Neural crest cell (in vitro differentiated cells): ENCODE measurements around the gene CUL7. TPM values are rescaled to one million over a fixed set of nuclear protein-coding genes. Genes with fewer than 3 reads are reported as not detected.

Experiments used
- DNase-seq: peaks from one replicate; pipeline ENCODE4 v3.0.0; 2021; ENCODE audit warnings: low read depth, mixed read lengths, low spot score
- H3K27ac Mint-ChIP-seq: one replicate; pipeline ENCODE4 v1.8.0; 2021; ENCODE audit warnings: mild to moderate bottlenecking, mixed read lengths; ENCODE audit not compliant: unreplicated experiment
- H3K27me3 Mint-ChIP-seq: 2 replicates; pipeline ENCODE4 v1.8.0; 2021; ENCODE audit warnings: low read depth, mild to moderate bottlenecking, mixed read lengths
- H3K36me3 Mint-ChIP-seq: 2 replicates; pipeline ENCODE4 v1.8.0; 2021; ENCODE audit warnings: low read depth, mild to moderate bottlenecking, mixed read lengths
- H3K4me1 Mint-ChIP-seq: 2 replicates; pipeline ENCODE4 v1.8.0; 2021; ENCODE audit warnings: mixed read lengths
- H3K4me3 Mint-ChIP-seq: one replicate; pipeline ENCODE4 v1.8.0; 2021; ENCODE audit warnings: mild to moderate bottlenecking, mixed read lengths
- H3K9me3 Mint-ChIP-seq: 2 replicates; pipeline ENCODE4 v1.8.0; 2021; ENCODE audit warnings: mixed read lengths
- CTCF ChIP-seq: fragments of 200-600 bp; sonication (generic); conservative IDR thresholded peaks from 2 replicates; pipeline ENCODE4 v1.5.0; 2021; ENCODE audit warnings: antibody characterized with exemption, mild to moderate bottlenecking
- total RNA-seq: library from RNA; stranded (reverse); gene quantifications from 2 replicates; pipeline ENCODE4 v1.2.1, GENCODE V29; 2021

The CUL7 gene
- total RNA-seq, 1 donor from 2014 or later: 42.9 TPM

- H3K36me3 Mint-ChIP-seq: peaks cover 20% of the 10 kb centered on the region
- H3K27ac Mint-ChIP-seq: no peak overlapping the region
- H3K9me3 Mint-ChIP-seq: no peaks in the 10 kb centered on the region
- H3K4me3 Mint-ChIP-seq: peak overlapping the region; percentile 75
- peaks cover 8% of the 10 kb centered on the region for H3K4me1 Mint-ChIP-seq
- no peak for TF ChIP-seq CTCF
- DNase-seq: no peak
- H3K27me3 Mint-ChIP-seq: no peaks in the 10 kb centered on the region
These were observed 29.2 kb downstream of the CUL7 start for GRCh38 chr6:43024436-43024835.

GRCh38 chr6:43021270-43022047 is 32.2 kb downstream of the CUL7 start, which contains the start of gene RRP36:
TSS of gene RRP36 (plus strand) at chr6:43021623. CDS start at chr6:43021655, 32 bp downstream.
- DNase-seq: peak; percentile 64
- H3K27ac Mint-ChIP-seq: peak within 1 kb of the TSS; percentile 97
- H3K4me3 Mint-ChIP-seq: peak within 1 kb of the TSS; percentile 95
- H3K9me3 Mint-ChIP-seq: no peaks in the 10 kb centered on the region
- H3K27me3 Mint-ChIP-seq: no peaks in the 10 kb centered on the region
- H3K4me1 Mint-ChIP-seq: peaks cover 4% of the 10 kb centered on the region
- TF ChIP-seq CTCF: no peak
- peaks cover 16% of the 10 kb centered on the region for H3K36me3 Mint-ChIP-seq

- H3K4me3 Mint-ChIP-seq: peak overlapping the region; percentile 95
- no peak overlapping the region for H3K27ac Mint-ChIP-seq
- H3K4me1 Mint-ChIP-seq: peaks cover 4% of the 10 kb centered on the region
- TF ChIP-seq CTCF: no peak
- peaks cover 13% of the 10 kb centered on the region for H3K36me3 Mint-ChIP-seq
- H3K27me3 Mint-ChIP-seq: no peaks in the 10 kb centered on the region
- no peaks in the 10 kb centered on the region for H3K9me3 Mint-ChIP-seq
- DNase-seq: no peak
These were observed 32.8 kb downstream of the CUL7 start for GRCh38 chr6:43020847-43021246.

GRCh38 chr6:43020052-43020705 is 33.5 kb downstream of the CUL7 start:
- TF ChIP-seq CTCF: no peak
- DNase-seq: no peak
- peak overlapping the region; percentile 95 for H3K4me3 Mint-ChIP-seq
- H3K36me3 Mint-ChIP-seq: peaks cover 11% of the 10 kb centered on the region
- H3K9me3 Mint-ChIP-seq: no peaks in the 10 kb centered on the region
- H3K4me1 Mint-ChIP-seq: peaks cover 4% of the 10 kb centered on the region
- H3K27me3 Mint-ChIP-seq: no peaks in the 10 kb centered on the region
- no peak overlapping the region for H3K27ac Mint-ChIP-seq

GRCh38 chr6:43019152-43019551 is 34.5 kb downstream of the CUL7 start:
- peaks cover 14% of the 10 kb centered on the region for H3K4me1 Mint-ChIP-seq
- H3K27me3 Mint-ChIP-seq: no peaks in the 10 kb centered on the region
- peak overlapping the region; percentile 95 for H3K4me3 Mint-ChIP-seq
- H3K9me3 Mint-ChIP-seq: no peaks in the 10 kb centered on the region
- peak overlapping the region; percentile 41 for H3K27ac Mint-ChIP-seq
- no peak for TF ChIP-seq CTCF
- DNase-seq: no peak
- peaks cover 4% of the 10 kb centered on the region for H3K36me3 Mint-ChIP-seq
